Breast epithelium (tissue), 4 donors: Measurements from ENCODE around the gene SYTL1. TPM values are rescaled to one million over a fixed set of nuclear protein-coding genes. Genes with fewer than 3 reads are reported as not detected.

ENCODE experiments used
- DNase-seq, 2 donors: peaks; one replicate each; pipeline ENCODE4 v3.0.0-alpha.2; 2019; ENCODE audit warnings: low spot score in 2 of 2
- H3K27ac ChIP-seq, 2 donors: fragments of 200-600 bp; sonication (generic) in 1 of 2; one replicate each; pipeline ENCODE4 v1.5.1; 2016 to 2019; ENCODE audit warnings: mild to moderate bottlenecking in 1 of 2
- H3K27me3 ChIP-seq, 2 donors: fragments of 200-600 bp; sonication (generic) in 1 of 2; one replicate each; pipeline versions ENCODE4 v1.5.1 to v1.6.0; 2017 to 2019; ENCODE audit warnings: control low read depth in 1 of 2, mild to moderate bottlenecking in 1 of 2
- H3K36me3 ChIP-seq: fragments of 200-600 bp; one replicate; pipeline ENCODE4 v1.5.1; 2019
- H3K4me1 ChIP-seq, 2 donors: fragments of 200-600 bp; sonication (generic); one replicate each; pipeline ENCODE4 v1.5.1; 2016 to 2019; ENCODE audit warnings: control low read depth in 1 of 2
- H3K4me3 ChIP-seq, 3 donors: fragments of 200-600 bp; sonication (generic); 1 replicate in 2 of 3; 2 replicates in 1 of 3; pipeline ENCODE4 v1.5.1; 2016 to 2019; ENCODE audit warnings: mild to moderate bottlenecking in 3 of 3, moderate library complexity in 2 of 3
- H3K9me3 ChIP-seq, 2 donors: fragments of 200-600 bp; sonication (generic) in 1 of 2; one replicate each; pipeline ENCODE4 v1.5.1; 2016 to 2019; ENCODE audit warnings: control low read depth in 1 of 2
- CTCF ChIP-seq, 3 donors: fragments of 450-650 bp; IDR thresholded peaks; one replicate each; pipeline ENCODE4 v1.5.1; 2016 to 2017; ENCODE audit warnings: antibody characterized with exemption in 3 of 3, mild to moderate bottlenecking in 3 of 3, moderate library complexity in 3 of 3
- POLR2A ChIP-seq: fragments of 450-650 bp; IDR thresholded peaks from one replicate; pipeline ENCODE4 v1.6.1; 2016; ENCODE audit warnings: antibody characterized with exemption, mild to moderate bottlenecking, moderate library complexity
- POLR2AphosphoS5 ChIP-seq, 3 donors: sonication (generic); formaldehyde crosslinking; IDR thresholded peaks; one replicate each; pipeline ENCODE4 v1.6.1; 2017; ENCODE audit warnings: antibody characterized with exemption in 3 of 3
- intact Hi-C: fragments of 100-400 bp; cut with DNase I; formaldehyde crosslinking; loops from one replicate; pipeline ENCODE4 v1.15.1; 2023; ENCODE audit warnings: low total_unique reads
- total RNA-seq, 3 donors: library from RNA; depleted of rRNA; stranded (reverse); fragments of >200 nt; gene quantifications; one replicate each; pipeline ENCODE4 v1.1.0, GENCODE V29; 2016

Gene SYTL1
- total RNA-seq, 3 donors from 2014 or later: 0.96 to 33.1 (median 22.3) TPM

DNA sequence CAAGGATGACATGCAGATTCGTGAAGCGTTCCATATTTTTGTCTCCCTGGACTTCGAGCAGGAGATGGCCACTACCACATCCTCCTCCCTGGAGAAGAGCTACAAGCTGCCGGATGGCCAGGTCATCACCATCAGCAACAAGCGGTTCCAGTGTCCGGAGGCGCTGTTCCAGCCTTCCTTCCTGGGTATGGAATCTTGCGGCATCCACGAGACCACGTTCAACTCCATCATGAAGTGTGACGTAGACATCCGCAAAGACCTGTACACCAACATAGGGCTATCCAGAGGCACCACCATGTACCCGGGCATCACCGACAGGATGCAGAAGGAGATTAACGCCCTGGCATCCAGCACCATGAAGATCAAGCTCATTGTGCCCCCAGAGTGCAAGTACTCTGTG, 16.5 kb upstream of the SYTL1 start:
- H3K27me3 ChIP-seq: no peaks in the 10 kb centered on the region
- TF ChIP-seq CTCF (IDR thresholded peaks at IDR 0.05): no peak
- TF ChIP-seq POLR2A: no peak
- no peak for TF ChIP-seq POLR2AphosphoS5 (IDR thresholded peaks at IDR 0.05)
- H3K27ac ChIP-seq: no peak overlapping the region
- intact Hi-C loops: no loop called here
- peaks cover 0 to 16% of the 10 kb centered on the region in 2 donors for H3K4me1 ChIP-seq
- no peak for DNase-seq
- H3K9me3 ChIP-seq: no peaks in the 10 kb centered on the region
- H3K4me3 ChIP-seq: no peak overlapping the region
- H3K36me3 ChIP-seq: no peaks in the 10 kb centered on the region

DNA sequence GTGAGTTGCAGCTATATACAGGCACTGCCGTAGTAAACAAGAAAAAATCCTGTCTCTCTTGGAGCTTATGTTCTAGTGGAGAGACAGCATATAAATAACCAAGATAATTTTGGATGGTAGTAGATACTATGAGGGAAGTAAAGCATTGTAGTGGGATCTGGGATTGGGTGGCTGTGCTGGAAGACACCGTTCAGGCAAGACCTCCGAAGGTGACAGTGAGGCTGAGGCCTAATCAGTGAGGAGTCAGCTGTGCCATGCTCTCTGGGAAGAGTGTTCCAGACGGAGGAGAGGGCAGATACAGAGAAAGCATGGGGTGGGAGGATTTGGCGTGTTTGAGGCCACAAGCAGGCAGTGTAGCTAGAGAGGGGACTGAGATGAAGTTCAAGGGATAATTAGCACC, 13.9 kb upstream of the SYTL1 start:
- intact Hi-C loops: no loop called here
- Histone ChIP-seq H3K27me3 (no peaks in the 10 kb centered on the region), H3K9me3 (no peaks in the 10 kb centered on the region), H3K36me3 (no peaks in the 10 kb centered on the region), H3K27ac (no peak overlapping the region), H3K4me3 (no peak overlapping the region), H3K4me1 (peaks cover 0 to 14% of the 10 kb centered on the region in 2 donors)
- DNase-seq: no peak
- TF ChIP-seq POLR2A (no peak), CTCF (IDR thresholded peaks at IDR 0.05) (no peak), POLR2AphosphoS5 (IDR thresholded peaks at IDR 0.05) (no peak)

DNA sequence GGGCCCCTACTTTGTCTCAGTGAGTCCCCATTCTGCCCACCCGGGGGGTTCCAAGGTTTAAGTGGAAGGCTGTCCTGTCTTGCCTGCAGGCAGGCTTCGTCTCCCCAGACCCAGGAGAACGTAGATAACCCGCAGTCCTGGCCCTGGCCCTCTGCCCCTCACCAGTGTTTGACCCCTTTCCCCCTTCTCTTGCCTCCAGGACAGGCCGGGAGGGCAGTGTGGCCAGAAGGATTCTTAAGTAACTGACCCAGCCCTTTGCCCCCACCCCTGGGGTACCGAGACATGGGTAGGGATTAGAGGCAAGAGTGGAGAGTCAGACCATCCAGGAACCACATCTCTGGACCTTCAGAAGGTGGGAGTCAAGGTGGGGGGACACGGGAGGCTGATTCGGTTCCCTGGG, 11.0 kb upstream of the SYTL1 start:
- H3K36me3 ChIP-seq: peaks cover 5% of the 10 kb centered on the region

GRCh38 chr1:27331426-27331825, 10.4 kb upstream of the SYTL1 start:
- Histone ChIP-seq H3K36me3 (peaks cover 5% of the 10 kb centered on the region), H3K4me1 (no peaks in the 10 kb centered on the region), H3K4me3 (no peak overlapping the region), H3K27ac (no peak overlapping the region), H3K9me3 (no peaks in the 10 kb centered on the region), H3K27me3 (no peaks in the 10 kb centered on the region)
- intact Hi-C loops: no loop called here
- TF ChIP-seq CTCF (IDR thresholded peaks at IDR 0.05): no peak
- TF ChIP-seq POLR2AphosphoS5 (IDR thresholded peaks at IDR 0.05): no peak
- TF ChIP-seq POLR2A: no peak
- DNase-seq: no peak

More for the DNA sequence above, 11.0 kb upstream of the SYTL1 start:
- no peaks in the 10 kb centered on the region for H3K27me3 ChIP-seq
- intact Hi-C loops: no loop called here
- H3K27ac ChIP-seq: no peak overlapping the region
- H3K4me3 ChIP-seq: no peak overlapping the region
- H3K4me1 ChIP-seq: peaks cover 0 to 5% of the 10 kb centered on the region in 2 donors
- no peaks in the 10 kb centered on the region for H3K9me3 ChIP-seq
- TF ChIP-seq CTCF (IDR thresholded peaks at IDR 0.05) (no peak), POLR2AphosphoS5 (IDR thresholded peaks at IDR 0.05) (no peak), POLR2A (no peak)
- no peak for DNase-seq

DNA sequence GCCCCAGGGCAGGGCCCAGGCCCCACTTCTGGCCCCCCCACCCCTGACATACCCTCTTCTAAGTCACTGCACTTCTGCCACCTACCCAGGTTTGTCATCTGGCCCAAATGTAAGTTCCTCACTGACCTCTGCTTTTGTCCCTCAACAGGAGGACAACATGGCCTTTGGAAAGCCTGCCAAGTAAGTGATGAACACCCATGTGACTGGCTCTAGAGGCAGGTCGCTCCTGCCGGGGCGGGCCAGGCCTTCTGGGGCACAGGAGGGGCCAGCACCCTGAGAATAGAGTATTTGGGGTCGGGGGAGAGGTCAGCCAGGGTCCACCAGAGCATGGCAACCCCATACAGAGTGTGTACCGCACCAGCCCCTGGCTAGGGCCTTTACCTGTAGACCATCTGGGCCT, 9.9 kb upstream of the SYTL1 start:
- Histone ChIP-seq H3K4me1 (no peaks in the 10 kb centered on the region), H3K36me3 (peaks cover 5% of the 10 kb centered on the region), H3K27ac (no peak overlapping the region), H3K27me3 (no peaks in the 10 kb centered on the region), H3K4me3 (no peak overlapping the region), H3K9me3 (no peaks in the 10 kb centered on the region)
- intact Hi-C loops: no loop called here
- DNase-seq: no peak
- no peak for TF ChIP-seq POLR2A
- no peak for TF ChIP-seq POLR2AphosphoS5 (IDR thresholded peaks at IDR 0.05)
- TF ChIP-seq CTCF (IDR thresholded peaks at IDR 0.05): no peak
